SK-N-SH treated with all-trans-retinoic acid at 6 μM for 48 hours (cell line): Measurements from ENCODE around the gene FLT3.

ENCODE experiments used
- ATAC-seq: fragments of 200-7000 bp; cut with Tn5 transposase; 3 replicates; pipeline ENCODE4 v1.9.1; 2020; ENCODE audit warnings: mild to moderate bottlenecking, moderate library complexity
- ARNTL ChIP-seq: fragments of 450-650 bp; formaldehyde crosslinking; IDR thresholded peaks from 2 replicates; pipeline ENCODE4 v1.5.0; 2020; ENCODE audit warnings: low read depth, mild to moderate bottlenecking, moderate library complexity, borderline replicate concordance
- BACH2 ChIP-seq: fragments of 250-450 bp; sonication (Bioruptor Pico); IDR thresholded peaks from 2 replicates; pipeline ENCODE4 v1.9.0; 2021; ENCODE audit warnings: mild to moderate bottlenecking, borderline replicate concordance
- CREB5 ChIP-seq: fragments of 250-450 bp; sonication (Bioruptor Pico); IDR thresholded peaks from 2 replicates; pipeline ENCODE4 v1.5.1; 2020; ENCODE audit warnings: low read depth, mild to moderate bottlenecking, moderate library complexity
- ESRRG ChIP-seq: fragments of 250-450 bp; sonication (Bioruptor Pico); IDR thresholded peaks from 2 replicates; pipeline ENCODE4 v1.6.1; 2021; ENCODE audit warnings: mild to moderate bottlenecking
- GLIS3 ChIP-seq: fragments of 250-450 bp; sonication (Bioruptor Pico); IDR thresholded peaks from 2 replicates; pipeline ENCODE4 v1.5.0; 2020; ENCODE audit warnings: mild to moderate bottlenecking, moderate library complexity
- ISL1 ChIP-seq: fragments of 250-450 bp; sonication (Bioruptor Pico); IDR thresholded peaks from 2 replicates; pipeline ENCODE4 v2.1.2; 2022; ENCODE audit warnings: mild to moderate bottlenecking, moderate library complexity
- POU6F1 ChIP-seq: fragments of 250-450 bp; sonication (Bioruptor Pico); IDR thresholded peaks from 2 replicates; pipeline ENCODE4 v1.8.0; 2021; ENCODE audit warnings: low read depth, mild to moderate bottlenecking, moderate library complexity, borderline replicate concordance
- PPARA ChIP-seq: fragments of 250-450 bp; sonication (Bioruptor Pico); IDR thresholded peaks from 2 replicates; pipeline ENCODE4 v1.5.0; 2020; ENCODE audit warnings: mild to moderate bottlenecking, borderline replicate concordance
- RARB ChIP-seq: fragments of 250-450 bp; sonication (Bioruptor Pico); IDR thresholded peaks from 2 replicates; pipeline ENCODE4 v1.8.0; 2021; ENCODE audit warnings: mild to moderate bottlenecking, moderate library complexity
- SNAI2 ChIP-seq: fragments of 250-450 bp; sonication (Bioruptor Pico); IDR thresholded peaks from 2 replicates; pipeline ENCODE4 v1.5.0; 2020; ENCODE audit warnings: mild to moderate bottlenecking, moderate library complexity
- TCF4 ChIP-seq: fragments of 250-450 bp; sonication (Bioruptor Pico); IDR thresholded peaks from 2 replicates; pipeline ENCODE4 v1.8.0; 2021; ENCODE audit warnings: mild to moderate bottlenecking, moderate library complexity, borderline replicate concordance
- TOX ChIP-seq: fragments of 250-450 bp; sonication (Bioruptor Pico); IDR thresholded peaks from 2 replicates; pipeline ENCODE4 v1.8.0; 2021; ENCODE audit warnings: mild to moderate bottlenecking, moderate library complexity, borderline replicate concordance
- ZC3H10 ChIP-seq: fragments of 250-450 bp; sonication (Bioruptor Pico); IDR thresholded peaks from 2 replicates; pipeline ENCODE4 v1.5.1; 2021; ENCODE audit warnings: mild to moderate bottlenecking, moderate library complexity
- ZFP3 ChIP-seq: fragments of 250-450 bp; sonication (Bioruptor Pico); IDR thresholded peaks from 2 replicates; pipeline ENCODE4 v1.5.0; 2020; ENCODE audit warnings: mild to moderate bottlenecking, moderate library complexity
- ZFP30 ChIP-seq: fragments of 450-650 bp; formaldehyde crosslinking; IDR thresholded peaks from 2 replicates; pipeline ENCODE4 v1.5.0; 2022; ENCODE audit warnings: mild to moderate bottlenecking, moderate library complexity
- ZNF565 ChIP-seq: fragments of 450-650 bp; formaldehyde crosslinking; conservative IDR thresholded peaks from 2 replicates; pipeline ENCODE4 v1.5.0; 2020; ENCODE audit warnings: low read depth, mild to moderate bottlenecking, moderate library complexity
- ZNF70 ChIP-seq: fragments of 450-650 bp; formaldehyde crosslinking; IDR thresholded peaks from 2 replicates; pipeline ENCODE4 v1.5.0; 2020; ENCODE audit warnings: mild to moderate bottlenecking, moderate library complexity
- ZNF8 ChIP-seq: fragments of 450-650 bp; formaldehyde crosslinking; IDR thresholded peaks from 2 replicates; pipeline ENCODE4 v1.5.0; 2020; ENCODE audit warnings: mild to moderate bottlenecking, moderate library complexity
- TF ChIP-seq, protein P1 (sequence below): fragments of 250-450 bp; sonication (Bioruptor Pico); IDR thresholded peaks from 2 replicates; pipeline ENCODE4 v1.5.0; 2020; ENCODE audit warnings: mild to moderate bottlenecking, moderate library complexity

FLT3 gene

GRCh38 chr13:27971236-27971645, 129.1 kb downstream of the FLT3 start:
- TF ChIP-seq ZFP3 (CRISPR knock-in tag) (no peak), TOX (CRISPR knock-in tag) (no peak), GLIS3 (CRISPR knock-in tag) (no peak), ISL1 (CRISPR knock-in tag) (no peak), BACH2 (CRISPR knock-in tag) (no peak), ESRRG (no peak), ZNF565 (CRISPR knock-in tag) (no peak), POU6F1 (no peak), TCF4 (CRISPR knock-in tag) (no peak), SNAI2 (no peak), ZFP30 (no peak), ZNF8 (no peak), ARNTL (CRISPR knock-in tag) (no peak), ZC3H10 (CRISPR knock-in tag) (no peak)
- ATAC-seq = no peak

DNA sequence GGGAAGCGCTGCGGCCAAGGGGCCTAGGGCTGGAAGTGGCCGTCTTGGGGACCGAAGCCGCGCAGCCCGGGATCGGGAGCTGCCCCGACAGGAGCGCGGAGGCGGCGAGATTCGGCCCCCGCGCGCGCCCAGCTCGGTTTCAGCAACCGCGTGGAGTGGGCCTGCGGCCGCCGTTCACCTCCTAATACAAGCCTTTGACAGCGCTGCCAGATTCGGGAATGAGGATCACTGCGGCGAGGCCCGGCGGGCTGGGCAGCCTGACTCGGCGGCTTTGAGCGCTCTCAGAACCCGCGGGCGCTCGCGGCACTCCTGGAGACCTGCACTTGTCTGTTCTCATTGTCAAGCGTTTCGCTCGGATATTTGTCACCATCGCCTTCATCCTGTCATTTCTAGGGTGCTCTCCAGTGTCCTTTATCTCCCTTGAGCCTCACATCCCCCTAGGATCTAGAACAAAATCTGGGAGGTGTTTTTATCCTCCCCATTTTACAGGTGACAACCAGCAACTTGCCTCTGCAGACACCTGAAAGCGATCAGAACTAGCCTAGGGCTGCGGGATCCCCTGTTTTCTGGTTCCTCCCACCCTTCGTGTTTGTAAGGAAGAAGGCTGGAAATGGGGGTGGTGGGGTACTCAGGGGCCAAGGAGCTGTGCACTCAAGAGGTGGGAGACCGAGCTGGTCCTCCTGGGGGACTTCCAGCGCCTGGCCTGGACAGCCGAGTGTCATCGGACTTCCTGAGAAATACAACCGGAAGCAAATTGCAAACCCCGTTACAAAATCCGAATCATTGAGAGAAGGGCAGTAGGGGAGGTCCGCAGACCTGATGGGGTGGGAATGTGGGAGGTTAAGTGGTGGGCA, 129.8 kb downstream of the FLT3 start:
- TF ChIP-seq ZFP3 (CRISPR knock-in tag) (no peak), BACH2 (CRISPR knock-in tag) (no peak), SNAI2 (no peak), CREB5 (CRISPR knock-in tag) (no peak), ZNF565 (CRISPR knock-in tag) (no peak), GLIS3 (CRISPR knock-in tag) (no peak), ZFP30 (no peak), ESRRG (no peak), TOX (CRISPR knock-in tag) (no peak), ZC3H10 (CRISPR knock-in tag) (no peak), POU6F1 (no peak)

DNA sequence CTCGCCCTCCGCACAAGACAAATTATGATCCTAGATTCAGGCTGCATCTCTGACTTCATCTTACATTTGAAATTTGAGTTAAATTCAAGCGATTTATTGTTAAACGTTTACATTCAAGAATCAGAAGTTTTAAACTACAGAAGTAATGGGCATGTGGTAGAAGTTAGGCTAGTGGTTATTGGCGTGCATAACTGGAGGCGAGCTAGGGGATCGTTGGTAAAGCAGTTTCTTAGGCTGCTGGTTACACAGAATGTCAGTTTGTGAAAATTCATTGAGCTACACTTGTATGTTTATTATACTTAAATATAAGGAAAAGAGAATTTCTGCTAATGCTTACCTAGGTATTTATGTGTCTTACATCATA, 130.5 kb downstream of the FLT3 start:
- TF ChIP-seq GLIS3 (CRISPR knock-in tag) = no peak
- TF ChIP-seq SNAI2 = no peak
- no peak for TF ChIP-seq ZNF8
- no peak for TF ChIP-seq PPARA (CRISPR knock-in tag)
- TF ChIP-seq ARNTL (CRISPR knock-in tag) = no peak
- TF ChIP-seq, protein P1, sequence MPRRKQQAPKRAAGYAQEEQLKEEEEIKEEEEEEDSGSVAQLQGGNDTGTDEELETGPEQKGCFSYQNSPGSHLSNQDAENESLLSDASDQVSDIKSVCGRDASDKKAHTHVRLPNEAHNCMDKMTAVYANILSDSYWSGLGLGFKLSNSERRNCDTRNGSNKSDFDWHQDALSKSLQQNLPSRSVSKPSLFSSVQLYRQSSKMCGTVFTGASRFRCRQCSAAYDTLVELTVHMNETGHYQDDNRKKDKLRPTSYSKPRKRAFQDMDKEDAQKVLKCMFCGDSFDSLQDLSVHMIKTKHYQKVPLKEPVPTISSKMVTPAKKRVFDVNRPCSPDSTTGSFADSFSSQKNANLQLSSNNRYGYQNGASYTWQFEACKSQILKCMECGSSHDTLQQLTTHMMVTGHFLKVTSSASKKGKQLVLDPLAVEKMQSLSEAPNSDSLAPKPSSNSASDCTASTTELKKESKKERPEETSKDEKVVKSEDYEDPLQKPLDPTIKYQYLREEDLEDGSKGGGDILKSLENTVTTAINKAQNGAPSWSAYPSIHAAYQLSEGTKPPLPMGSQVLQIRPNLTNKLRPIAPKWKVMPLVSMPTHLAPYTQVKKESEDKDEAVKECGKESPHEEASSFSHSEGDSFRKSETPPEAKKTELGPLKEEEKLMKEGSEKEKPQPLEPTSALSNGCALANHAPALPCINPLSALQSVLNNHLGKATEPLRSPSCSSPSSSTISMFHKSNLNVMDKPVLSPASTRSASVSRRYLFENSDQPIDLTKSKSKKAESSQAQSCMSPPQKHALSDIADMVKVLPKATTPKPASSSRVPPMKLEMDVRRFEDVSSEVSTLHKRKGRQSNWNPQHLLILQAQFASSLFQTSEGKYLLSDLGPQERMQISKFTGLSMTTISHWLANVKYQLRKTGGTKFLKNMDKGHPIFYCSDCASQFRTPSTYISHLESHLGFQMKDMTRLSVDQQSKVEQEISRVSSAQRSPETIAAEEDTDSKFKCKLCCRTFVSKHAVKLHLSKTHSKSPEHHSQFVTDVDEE (CRISPR knock-in tag) = no peak
- TF ChIP-seq TCF4 (CRISPR knock-in tag) = no peak
- no peak for TF ChIP-seq CREB5 (CRISPR knock-in tag)
- TF ChIP-seq BACH2 (CRISPR knock-in tag) = no peak
- no peak for TF ChIP-seq RARB (CRISPR knock-in tag)
- TF ChIP-seq ZNF70 (CRISPR knock-in tag) = no peak
- TF ChIP-seq, all 23 proteins: peak for 0
- no peak for ATAC-seq

More for the DNA sequence above, 129.8 kb downstream of the FLT3 start:
- ATAC-seq = no peak
